Adrenal gland (tissue), 5 donors: Measurements from ENCODE around the gene KDM6A.

ENCODE experiments used
- POLR2A ChIP-seq, 2 donors: fragments of 450-650 bp; IDR thresholded peaks; one replicate each; pipeline ENCODE4 v1.6.1; 2017; ENCODE audit warnings: antibody characterized with exemption in 2 of 2, mild to moderate bottlenecking in 2 of 2, moderate library complexity in 1 of 2
- TF ChIP-seq, protein P1 (sequence below), 6 experiments: fragments of 450-650 bp in 4 of 6; fragments of 200-600 bp in 2 of 6; sonication (generic) in 1 of 6; IDR thresholded peaks; 1 replicate in 5 of 6; 2 replicates in 1 of 6; pipeline versions ENCODE4 v1.5.1 to v1.8.0; 2016 to 2021; ENCODE audit warnings: antibody characterized with exemption in 6 of 6, mild to moderate bottlenecking in 2 of 6, moderate library complexity in 1 of 6
- donor health status: DM: no; HTN: no; CAD: no.

DNA sequence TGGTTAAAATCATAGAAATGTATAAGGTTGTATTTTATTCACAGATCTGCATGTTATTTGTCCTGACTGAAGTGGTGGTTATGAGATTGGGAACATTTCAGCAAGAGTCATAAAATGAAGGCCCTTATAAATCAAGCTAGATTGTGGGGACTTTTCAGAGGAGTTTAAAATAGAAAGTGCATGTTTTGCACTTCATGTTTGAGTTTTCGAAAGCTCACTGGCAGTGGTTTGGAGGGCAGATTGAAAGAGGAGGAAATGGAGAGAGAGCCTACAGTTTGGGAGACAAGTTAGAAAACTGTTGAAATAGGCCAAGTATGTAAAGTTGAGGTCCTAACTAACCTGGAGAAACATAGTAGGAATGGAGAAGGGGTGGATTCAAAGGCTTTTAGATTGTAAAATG, 124.9 kb downstream of the KDM6A start:
- TF ChIP-seq POLR2A (IDR thresholded peaks at IDR 0.05), result no peak
- TF ChIP-seq, protein P1, sequence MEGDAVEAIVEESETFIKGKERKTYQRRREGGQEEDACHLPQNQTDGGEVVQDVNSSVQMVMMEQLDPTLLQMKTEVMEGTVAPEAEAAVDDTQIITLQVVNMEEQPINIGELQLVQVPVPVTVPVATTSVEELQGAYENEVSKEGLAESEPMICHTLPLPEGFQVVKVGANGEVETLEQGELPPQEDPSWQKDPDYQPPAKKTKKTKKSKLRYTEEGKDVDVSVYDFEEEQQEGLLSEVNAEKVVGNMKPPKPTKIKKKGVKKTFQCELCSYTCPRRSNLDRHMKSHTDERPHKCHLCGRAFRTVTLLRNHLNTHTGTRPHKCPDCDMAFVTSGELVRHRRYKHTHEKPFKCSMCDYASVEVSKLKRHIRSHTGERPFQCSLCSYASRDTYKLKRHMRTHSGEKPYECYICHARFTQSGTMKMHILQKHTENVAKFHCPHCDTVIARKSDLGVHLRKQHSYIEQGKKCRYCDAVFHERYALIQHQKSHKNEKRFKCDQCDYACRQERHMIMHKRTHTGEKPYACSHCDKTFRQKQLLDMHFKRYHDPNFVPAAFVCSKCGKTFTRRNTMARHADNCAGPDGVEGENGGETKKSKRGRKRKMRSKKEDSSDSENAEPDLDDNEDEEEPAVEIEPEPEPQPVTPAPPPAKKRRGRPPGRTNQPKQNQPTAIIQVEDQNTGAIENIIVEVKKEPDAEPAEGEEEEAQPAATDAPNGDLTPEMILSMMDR (IDR thresholded peaks at IDR 0.05), result no peak
